Measurements from ENCODE around the gene RNF144B. TPM values are rescaled to one million over a fixed set of nuclear protein-coding genes. Genes with fewer than 3 reads are reported as not detected.

The RNF144B gene
- total RNA-seq, 2 experiments from 2014 or later, result 1.8 to 1.9 TPM

GRCh38 chr6:18412644-18413043, 25.5 kb downstream of the RNF144B start:
- no peak for DNase-seq
- Mint-ChIP-seq H3K9me3 (no peaks in the 10 kb centered on the region), H3K4me1 (ENCODE audit: low read depth) (peaks cover 10% of the 10 kb centered on the region), H3K4me3 (no peak overlapping the region), H3K27ac (no peak overlapping the region), H3K27me3 (no peaks in the 10 kb centered on the region), H3K36me3 (ENCODE audit: low read depth) (peaks cover 3% of the 10 kb centered on the region)
- no peak for TF ChIP-seq CTCF (IDR thresholded peaks at IDR 0.05)
- ChIA-PET POLR2A (no interaction called here), CTCF (no interaction called here)
- no peak for ATAC-seq
- intact Hi-C loops (cut with micrococcal nuclease), result no loop called here

- ChIA-PET POLR2A (no interaction called here), CTCF (interaction anchor here (0.9 kb wide), 1 partner anchor 90 kb away, joined by 3 read pairs; no protein-coding TSS in a partner anchor)
Measured at GRCh38 chr6:18413381-18413780, 26.2 kb downstream of the RNF144B start.

GRCh38 chr6:18414116-18414515, 27.0 kb downstream of the RNF144B start:
- no peak for ATAC-seq
- Mint-ChIP-seq H3K4me3 (no peak overlapping the region), H3K4me1 (ENCODE audit: low read depth) (peaks cover 10% of the 10 kb centered on the region), H3K36me3 (ENCODE audit: low read depth) (peaks cover 3% of the 10 kb centered on the region), H3K9me3 (no peaks in the 10 kb centered on the region), H3K27ac (no peak overlapping the region), H3K27me3 (no peaks in the 10 kb centered on the region)
- DNase-seq, result no peak
- TF ChIP-seq CTCF (IDR thresholded peaks at IDR 0.05), result no peak
- ChIA-PET POLR2A (no interaction called here), CTCF (interaction anchor here (0.9 kb wide), 1 partner anchor 89 kb away, joined by 3 read pairs; no protein-coding TSS in a partner anchor)
- intact Hi-C loops (cut with micrococcal nuclease), result no loop called here

More at GRCh38 chr6:18413381-18413780, 26.2 kb downstream of the RNF144B start:
- intact Hi-C loops (cut with micrococcal nuclease), result no loop called here
- Mint-ChIP-seq H3K27me3 (no peaks in the 10 kb centered on the region), H3K36me3 (ENCODE audit: low read depth) (peaks cover 3% of the 10 kb centered on the region), H3K4me3 (no peak overlapping the region), H3K9me3 (no peaks in the 10 kb centered on the region), H3K27ac (no peak overlapping the region), H3K4me1 (ENCODE audit: low read depth) (peaks cover 10% of the 10 kb centered on the region)
- TF ChIP-seq CTCF (IDR thresholded peaks at IDR 0.05), result no peak
- DNase-seq (no peak), ATAC-seq (no peak)

GRCh38 chr6:18415207-18415606, 28.1 kb downstream of the RNF144B start:
- Mint-ChIP-seq H3K27ac (no peak overlapping the region), H3K4me1 (ENCODE audit: low read depth) (peaks cover 10% of the 10 kb centered on the region), H3K27me3 (no peaks in the 10 kb centered on the region), H3K4me3 (no peak overlapping the region), H3K36me3 (ENCODE audit: low read depth) (peaks cover 3% of the 10 kb centered on the region), H3K9me3 (no peaks in the 10 kb centered on the region)
- intact Hi-C loops (cut with micrococcal nuclease), result no loop called here
- CTCF ChIA-PET, result no interaction called here
- ATAC-seq, result no peak
- POLR2A ChIA-PET, result no interaction called here
- no peak for TF ChIP-seq CTCF (IDR thresholded peaks at IDR 0.05)
- no peak for DNase-seq

- ChIA-PET POLR2A (no interaction called here), CTCF (no interaction called here)
- H3K4me1 Mint-ChIP-seq (ENCODE audit: low read depth), result peaks cover 8% of the 10 kb centered on the region
- H3K9me3 Mint-ChIP-seq, result no peaks in the 10 kb centered on the region
- peaks cover 3% of the 10 kb centered on the region for H3K36me3 Mint-ChIP-seq (ENCODE audit: low read depth)
- ATAC-seq (no peak), DNase-seq (no peak)
- H3K27ac Mint-ChIP-seq, result no peak overlapping the region
- H3K27me3 Mint-ChIP-seq, result no peaks in the 10 kb centered on the region
- no peak overlapping the region for H3K4me3 Mint-ChIP-seq
- intact Hi-C loops (cut with micrococcal nuclease), result no loop called here
- no peak for TF ChIP-seq CTCF (IDR thresholded peaks at IDR 0.05)
Measured at GRCh38 chr6:18415671-18416340, 28.7 kb downstream of the RNF144B start.
